ENCODE measurements around the gene TTLL11.

TTLL11 gene

GRCh38 chr9:121844098-121844497 lies 249.0 kb downstream of the TTLL11 start:
- DNase-seq = no peak

GRCh38 chr9:121842612-121842978 lies 250.5 kb downstream of the TTLL11 start:
- no peak for DNase-seq

GRCh38 chr9:121841771-121842611 lies 251.1 kb downstream of the TTLL11 start:
- no peak for DNase-seq

GRCh38 chr9:121840838-121841760 lies 252.0 kb downstream of the TTLL11 start:
- DNase-seq = no peak

GRCh38 chr9:121839726-121840500 lies 253.2 kb downstream of the TTLL11 start:
- no peak for DNase-seq

GRCh38 chr9:121838746-121839669 lies 254.1 kb downstream of the TTLL11 start:
- DNase-seq = no peak

GRCh38 chr9:121837113-121837961 lies 255.8 kb downstream of the TTLL11 start:
- DNase-seq = no peak

GRCh38 chr9:121836366-121836885 lies 256.7 kb downstream of the TTLL11 start:
- DNase-seq = no peak

- no peak for DNase-seq
Measured at GRCh38 chr9:121835587-121836365, 257.3 kb downstream of the TTLL11 start.

- DNase-seq = no peak
Measured at GRCh38 chr9:121833061-121833460, 260.0 kb downstream of the TTLL11 start.

- no peak for DNase-seq
Measured at GRCh38 chr9:121831869-121832268, 261.2 kb downstream of the TTLL11 start.

- DNase-seq = no peak
Measured at GRCh38 chr9:121830441-121831140, 262.5 kb downstream of the TTLL11 start.

- DNase-seq = no peak
Measured at GRCh38 chr9:121827251-121827967, 265.7 kb downstream of the TTLL11 start.

GRCh38 chr9:121826711-121827110 lies 266.4 kb downstream of the TTLL11 start:
- no peak for DNase-seq

GRCh38 chr9:121825031-121825691 lies 267.9 kb downstream of the TTLL11 start:
- DNase-seq = no peak

- no peak for DNase-seq
Measured at GRCh38 chr9:121824651-121825030, 268.5 kb downstream of the TTLL11 start.

- no peak for DNase-seq
Measured at GRCh38 chr9:121823451-121824169, 269.5 kb downstream of the TTLL11 start.
